ENCODE measurements around the gene HAPLN2. TPM values are rescaled to one million over a fixed set of nuclear protein-coding genes. Genes with fewer than 3 reads are reported as not detected.

HAPLN2 gene
- total and polyA plus RNA-seq, 2 of the 4 experiments (the other 2 are of a cell fraction): not detected

- Histone ChIP-seq H3K4ac (ENCODE audit: low read depth, low read length) (no peak overlapping the region), H2BK120ac (ENCODE audit: low read depth, low read length) (no peak overlapping the region), H4K8ac (ENCODE audit: low read depth in 2 of 2, low read length in 2 of 2) (no peak overlapping the region), H4K20me1 (ENCODE audit: insufficient read depth, low read length) (no peaks in the 10 kb centered on the region), H2BK20ac (ENCODE audit: low read depth, low read length) (no peak overlapping the region), H3K9me1 (ENCODE audit: insufficient read depth, low read length) (no peaks in the 10 kb centered on the region), H3K27me3 (ENCODE audit: control insufficient read depth, insufficient read depth, low read length) (peaks cover 55% of the 10 kb centered on the region), H3K23ac (ENCODE audit: low read depth, low read length) (no peak overlapping the region), H3K4me3 (ENCODE audit: insufficient read depth, low read depth, low read length) (no peak overlapping the region), H2BK5ac (ENCODE audit: low read depth, low read length, poor library complexity, severe bottlenecking) (no peak overlapping the region), H2BK15ac (ENCODE audit: low read depth, low read length) (no peak overlapping the region), H3K9ac (ENCODE audit: low read depth, low read length) (no peak overlapping the region), H3K4me1 (ENCODE audit: control insufficient read depth, insufficient read depth, low read length) (no peaks in the 10 kb centered on the region), H3K36me3 (ENCODE audit: control insufficient read depth, insufficient read depth, low read length) (no peaks in the 10 kb centered on the region), H4K91ac (ENCODE audit: insufficient read depth, low read depth, low read length) (no peak overlapping the region), H3K56ac (ENCODE audit: extremely low read depth, insufficient read depth, low read length) (no peak overlapping the region), H2AFZ (replicated peaks; ENCODE audit: low read length, poor library complexity) (no peak overlapping the region), H4K5ac (ENCODE audit: low read depth, low read length) (no peak overlapping the region), H3K9me3 (ENCODE audit: control insufficient read depth, insufficient read depth, low read length) (no peaks in the 10 kb centered on the region), H2AK9ac (replicated peaks; ENCODE audit: low read depth, low read length, poor library complexity) (no peak overlapping the region), H2AK5ac (ENCODE audit: low read depth, low read length) (no peak overlapping the region), H3K27ac (ENCODE audit: insufficient read depth, low read length) (no peak overlapping the region), H3K4me2 (ENCODE audit: low read depth, low read length) (no peak overlapping the region), H3K18ac (ENCODE audit: low read depth, low read length) (no peak overlapping the region), H3K14ac (replicated peaks; ENCODE audit: low read depth, low read length) (no peak overlapping the region), H3K79me1 (ENCODE audit: low read depth in 1 of 2, low read length in 2 of 2) (no peaks in the 10 kb centered on the region)
- BruUV-seq (replicated peaks): no TSS peak
- DNase-seq (no peak), ATAC-seq (ENCODE audit: low read depth) (no peak)
- ChIA-PET POLR2A (ENCODE audit: unreplicated experiment) (interaction anchor here (0.7 kb wide), 1 partner anchor 12 kb away, joined by 11 read pairs; no protein-coding TSS in a partner anchor), CTCF (no interaction called here)
- TF ChIP-seq RFX5 (IDR thresholded peaks at IDR 0.05; ENCODE audit: low read depth, low read length): no peak
- no peak for TF ChIP-seq RAD21 (IDR thresholded peaks at IDR 0.05; ENCODE audit: low read length)
- TF ChIP-seq, protein P1, sequence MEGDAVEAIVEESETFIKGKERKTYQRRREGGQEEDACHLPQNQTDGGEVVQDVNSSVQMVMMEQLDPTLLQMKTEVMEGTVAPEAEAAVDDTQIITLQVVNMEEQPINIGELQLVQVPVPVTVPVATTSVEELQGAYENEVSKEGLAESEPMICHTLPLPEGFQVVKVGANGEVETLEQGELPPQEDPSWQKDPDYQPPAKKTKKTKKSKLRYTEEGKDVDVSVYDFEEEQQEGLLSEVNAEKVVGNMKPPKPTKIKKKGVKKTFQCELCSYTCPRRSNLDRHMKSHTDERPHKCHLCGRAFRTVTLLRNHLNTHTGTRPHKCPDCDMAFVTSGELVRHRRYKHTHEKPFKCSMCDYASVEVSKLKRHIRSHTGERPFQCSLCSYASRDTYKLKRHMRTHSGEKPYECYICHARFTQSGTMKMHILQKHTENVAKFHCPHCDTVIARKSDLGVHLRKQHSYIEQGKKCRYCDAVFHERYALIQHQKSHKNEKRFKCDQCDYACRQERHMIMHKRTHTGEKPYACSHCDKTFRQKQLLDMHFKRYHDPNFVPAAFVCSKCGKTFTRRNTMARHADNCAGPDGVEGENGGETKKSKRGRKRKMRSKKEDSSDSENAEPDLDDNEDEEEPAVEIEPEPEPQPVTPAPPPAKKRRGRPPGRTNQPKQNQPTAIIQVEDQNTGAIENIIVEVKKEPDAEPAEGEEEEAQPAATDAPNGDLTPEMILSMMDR (conservative IDR thresholded peaks at IDR 0.05; ENCODE audit: low read depth, low read length): no peak
- no peak for TF ChIP-seq POLR2A (IDR thresholded peaks at IDR 0.05; ENCODE audit: low read depth, low read length)
- no peak for TF ChIP-seq SMC3 (IDR thresholded peaks at IDR 0.05; ENCODE audit: low read depth, low read length)
- TF ChIP-seq, protein P2, sequence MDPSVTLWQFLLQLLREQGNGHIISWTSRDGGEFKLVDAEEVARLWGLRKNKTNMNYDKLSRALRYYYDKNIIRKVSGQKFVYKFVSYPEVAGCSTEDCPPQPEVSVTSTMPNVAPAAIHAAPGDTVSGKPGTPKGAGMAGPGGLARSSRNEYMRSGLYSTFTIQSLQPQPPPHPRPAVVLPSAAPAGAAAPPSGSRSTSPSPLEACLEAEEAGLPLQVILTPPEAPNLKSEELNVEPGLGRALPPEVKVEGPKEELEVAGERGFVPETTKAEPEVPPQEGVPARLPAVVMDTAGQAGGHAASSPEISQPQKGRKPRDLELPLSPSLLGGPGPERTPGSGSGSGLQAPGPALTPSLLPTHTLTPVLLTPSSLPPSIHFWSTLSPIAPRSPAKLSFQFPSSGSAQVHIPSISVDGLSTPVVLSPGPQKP (IDR thresholded peaks at IDR 0.05; ENCODE audit: borderline replicate concordance, low read depth, low read length): no peak
- TF ChIP-seq USF2 (IDR thresholded peaks at IDR 0.05; ENCODE audit: low read depth, low read length): no peak
- no peak for TF ChIP-seq MXI1 (IDR thresholded peaks at IDR 0.05; ENCODE audit: borderline replicate concordance, low read depth, low read length)
- TF ChIP-seq RCOR1 (IDR thresholded peaks at IDR 0.05; ENCODE audit: insufficient replicate concordance, low read length): no peak
- no peak for TF ChIP-seq FOS (IDR thresholded peaks at IDR 0.05; ENCODE audit: low read depth, low read length)
- no peak for TF ChIP-seq MAZ (IDR thresholded peaks at IDR 0.05; ENCODE audit: borderline replicate concordance, low read depth, low read length)
- no peak for TF ChIP-seq BHLHE40 (IDR thresholded peaks at IDR 0.05; ENCODE audit: low read depth, low read length)
- TF ChIP-seq CHD1 (IDR thresholded peaks at IDR 0.05; ENCODE audit: low read depth, low read length): no peak
- no CpG with 5 or more reads among the region's 3 CpGs for WGBS, 2 experiments (ENCODE audit: extremely low coverage in 2 of 2, insufficient read length in 1 of 2)
- intact Hi-C loops (cut with micrococcal nuclease) (no loop called here), in situ Hi-C loops (cut with MboI; ENCODE audit: low sequenced_read_pairs) (no loop called here), dilution Hi-C loops (cut with HindIII; ENCODE audit: low sequenced_read_pairs, unreplicated experiment) (no loop called here)
Measured at GRCh38 chr1:156632355-156632754, 13.1 kb downstream of the HAPLN2 start.

All from IMR-90 (cell line).